ENCODE data around the gene PITPNM1. TPM values are rescaled to one million over a fixed set of nuclear protein-coding genes. Genes with fewer than 3 reads are reported as not detected.
"Not testable (repeated sequence)": the region's sequence is repeated elsewhere in the genome, so short reads cannot be mapped to it uniquely, and the experiment has no call there.

The PITPNM1 gene
- polyA plus RNA-seq, 1 experiment: 14.4 TPM

- H3K36me3 ChIP-seq (ENCODE audit: control insufficient read depth, insufficient read depth, low read length): peaks cover 8% of the 10 kb centered on the region
- H3K4me3 ChIP-seq (ENCODE audit: low read depth, low read length): no peak overlapping the region
- TF ChIP-seq CTCF (IDR thresholded peaks at IDR 0.05; ENCODE audit: insufficient read depth, low read depth, low read length): no peak
- CTCF ChIA-PET: no interaction called here
- H3K27me3 ChIP-seq (ENCODE audit: control insufficient read depth, insufficient read depth, low read length): no peaks in the 10 kb centered on the region
- POLR2A ChIA-PET: no interaction called here
- no peak for DNase-seq (ENCODE audit: low read depth)
Measured at GRCh38 chr11:67484847-67485311, 20.3 kb downstream of the PITPNM1 start.

GRCh38 chr11:67483831-67484665 is 21.1 kb downstream of the PITPNM1 start:
- peaks cover 4% of the 10 kb centered on the region for H3K36me3 ChIP-seq (ENCODE audit: control insufficient read depth, insufficient read depth, low read length)
- no peak for DNase-seq (ENCODE audit: low read depth)
- ChIA-PET CTCF (no interaction called here), POLR2A (no interaction called here)
- no peaks in the 10 kb centered on the region for H3K27me3 ChIP-seq (ENCODE audit: control insufficient read depth, insufficient read depth, low read length)
- TF ChIP-seq CTCF (IDR thresholded peaks at IDR 0.05; ENCODE audit: insufficient read depth, low read depth, low read length): no peak
- H3K4me3 ChIP-seq (ENCODE audit: low read depth, low read length): peak overlapping the region; percentile 70

- ChIA-PET CTCF (interaction anchor here (0.6 kb wide), 1 partner anchor 15 kb away, joined by 3 read pairs; no protein-coding TSS in a partner anchor), POLR2A (no interaction called here)
- peak within 1 kb of the TSS; percentile 70 for H3K4me3 ChIP-seq (ENCODE audit: low read depth, low read length)
- TF ChIP-seq CTCF (IDR thresholded peaks at IDR 0.05; ENCODE audit: insufficient read depth, low read depth, low read length): peak; percentile 21; the same call in 1 of the 2 replicates
- H3K27me3 ChIP-seq (ENCODE audit: control insufficient read depth, insufficient read depth, low read length): no peaks in the 10 kb centered on the region
- peak; percentile 86 for DNase-seq (ENCODE audit: low read depth)
- H3K36me3 ChIP-seq (ENCODE audit: control insufficient read depth, insufficient read depth, low read length): peaks cover 2% of the 10 kb centered on the region; the same call in 1 of the 2 replicates
Measured at GRCh38 chr11:67482827-67483798, 22.1 kb downstream of the PITPNM1 start, which contains the start of gene AIP. AIP (plus strand) TSS chr11:67483026; CDS start chr11:67483159, 133 bp downstream.

GRCh38 chr11:67482275-67482826 is 22.8 kb downstream of the PITPNM1 start:
- H3K36me3 ChIP-seq (ENCODE audit: control insufficient read depth, insufficient read depth, low read length): 0 out of 2 replicates have a peak, but pooled peaks cover 1% of the 10 kb centered on the region
- no peak for DNase-seq (ENCODE audit: low read depth)
- no peaks in the 10 kb centered on the region for H3K27me3 ChIP-seq (ENCODE audit: control insufficient read depth, insufficient read depth, low read length)
- POLR2A ChIA-PET: no interaction called here
- H3K4me3 ChIP-seq (ENCODE audit: low read depth, low read length): peak overlapping the region; percentile 70
- CTCF ChIA-PET: interaction anchor here (0.6 kb wide), 1 partner anchor 14 kb away, joined by 3 read pairs; no protein-coding TSS in a partner anchor
- TF ChIP-seq CTCF (IDR thresholded peaks at IDR 0.05; ENCODE audit: insufficient read depth, low read depth, low read length): no peak

- H3K4me3 ChIP-seq (ENCODE audit: low read depth, low read length); H3K36me3 ChIP-seq (ENCODE audit: control insufficient read depth, insufficient read depth, low read length); H3K27me3 ChIP-seq (ENCODE audit: control insufficient read depth, insufficient read depth, low read length); DNase-seq (ENCODE audit: low read depth); POLR2A ChIA-PET: not testable (repeated sequence)
- CTCF ChIA-PET: interaction anchor here (0.6 kb wide), 1 partner anchor 130 kb away, joined by 4 read pairs; no protein-coding TSS in a partner anchor
Measured at GRCh38 chr11:67477344-67478050, 27.7 kb downstream of the PITPNM1 start.

GRCh38 chr11:67476692-67477091 is 28.5 kb downstream of the PITPNM1 start:
- H3K36me3 ChIP-seq (ENCODE audit: control insufficient read depth, insufficient read depth, low read length); DNase-seq (ENCODE audit: low read depth); POLR2A ChIA-PET; H3K27me3 ChIP-seq (ENCODE audit: control insufficient read depth, insufficient read depth, low read length); H3K4me3 ChIP-seq (ENCODE audit: low read depth, low read length): not testable (repeated sequence)
- CTCF ChIA-PET: interaction anchor here (0.6 to 0.9 kb wide), 2 partner anchors 125 to 129 kb away, joined by 4 read pairs; no protein-coding TSS in a partner anchor

Data from BJ (cell line).